DMS153 treated with DMSO at 0.1 percent for 48 hours (cell line): ENCODE data around the gene LRRN3.
"Not testable (repeated sequence)": the region's sequence is repeated elsewhere in the genome, so short reads cannot be mapped to it uniquely, and the experiment has no call there.

Source experiments
- DNase-seq: peaks from one replicate; lab custom pipeline; 2025; ENCODE audit not compliant: unreplicated experiment; lab: John Stamatoyannopoulos, UW

Gene LRRN3

DNA sequence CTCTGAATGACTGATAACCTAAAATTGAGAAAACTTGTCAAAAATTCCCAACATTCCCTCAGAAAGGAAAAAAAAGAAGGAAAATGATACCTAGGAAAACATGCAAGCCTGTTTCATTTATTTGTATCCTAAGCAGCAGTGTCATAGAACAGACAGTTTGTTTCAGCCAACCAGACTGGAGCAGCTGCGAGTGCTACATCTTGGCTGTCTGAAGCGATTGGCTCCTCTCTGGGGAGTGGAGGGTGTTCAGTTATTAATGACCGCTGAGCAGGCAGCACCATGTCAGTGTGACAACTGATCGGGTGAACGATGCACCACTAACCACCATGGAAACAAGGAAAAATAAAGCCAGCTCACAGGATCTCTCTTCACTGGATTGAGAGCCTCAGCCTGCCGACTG, at the start of gene LRRN3:
Gene LRRN3 (plus strand): TSS at position 282 of the 400 bp plus-strand sequence. CDS start 31,646 bp downstream, outside the sequence.
- DNase-seq = peak; percentile 71

DNA sequence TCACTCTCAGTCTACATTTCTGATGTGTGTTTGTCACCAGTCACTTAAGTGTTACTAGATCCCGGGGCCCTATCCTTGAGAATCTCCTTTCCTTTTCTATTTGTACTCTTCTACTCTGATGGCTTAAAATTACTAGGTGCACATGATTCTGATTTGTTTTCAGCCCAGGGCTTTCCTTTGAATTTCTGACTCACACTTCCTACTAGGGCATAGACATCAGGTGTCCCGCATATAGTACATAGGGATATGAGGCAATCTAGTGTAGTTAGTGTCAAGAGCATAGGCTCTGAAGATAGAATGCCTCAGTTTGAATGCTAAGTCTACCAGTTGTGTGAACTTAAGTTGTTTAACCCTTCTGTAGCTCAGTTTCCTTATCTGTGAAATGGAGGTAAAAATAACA, 49.4 kb upstream of the LRRN3 start:
- DNase-seq = no peak

DNA sequence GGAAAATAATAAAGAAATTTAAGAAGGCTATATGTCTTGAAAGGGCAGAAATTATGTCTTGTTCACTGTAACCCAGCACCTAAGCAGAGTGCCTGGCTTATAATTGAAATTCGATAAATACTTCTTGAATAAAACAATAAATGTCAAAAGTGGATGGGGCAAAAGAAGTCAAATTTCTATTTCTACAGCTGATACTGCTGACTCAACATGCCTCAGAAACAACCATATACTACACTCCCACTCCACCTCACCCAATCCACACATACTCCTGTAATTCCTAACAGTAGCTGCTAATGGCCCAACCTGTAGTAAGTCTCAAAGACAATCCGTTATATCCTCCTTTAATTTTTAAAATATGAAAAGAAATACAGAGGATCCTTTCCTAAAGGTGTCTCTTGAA, 48.1 kb upstream of the LRRN3 start:
- no peak for DNase-seq

DNA sequence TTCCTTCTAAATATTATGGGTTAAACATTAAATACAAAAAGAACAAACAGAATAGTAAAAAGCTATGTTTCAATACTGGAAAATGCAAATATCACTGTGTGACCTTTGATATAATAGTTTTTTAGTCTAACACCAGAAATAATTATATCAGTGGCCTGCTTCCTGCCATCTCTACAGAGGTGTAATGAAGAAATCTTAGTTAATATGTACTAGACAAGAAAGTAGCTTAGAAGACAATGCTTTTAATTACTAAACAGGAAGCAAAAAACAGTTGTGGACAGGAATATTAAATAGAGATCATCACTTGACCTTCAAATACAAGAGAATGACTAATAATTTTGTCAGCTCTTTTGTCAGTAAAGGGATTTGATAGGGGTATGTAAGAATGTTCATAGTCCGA, 47.4 kb upstream of the LRRN3 start:
- DNase-seq = no peak

DNA sequence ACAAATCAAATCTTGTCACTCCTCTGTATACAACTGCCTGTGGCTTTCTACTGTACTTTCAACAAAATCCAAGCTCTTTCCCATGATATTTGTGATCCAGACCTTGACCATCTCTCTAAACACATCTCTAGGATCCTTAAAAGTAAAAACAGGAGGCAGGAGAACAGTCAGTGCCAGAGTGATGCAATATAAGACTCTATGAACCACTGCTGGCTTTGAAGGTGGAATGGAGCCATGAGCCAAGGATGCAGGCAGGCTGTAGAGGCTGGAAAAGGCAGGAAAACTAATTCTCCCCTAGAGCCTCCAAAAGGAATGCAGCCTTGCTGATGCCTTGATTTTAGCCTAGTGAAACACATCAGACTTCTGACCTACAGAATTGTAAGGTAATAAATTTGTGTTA, 45.5 kb upstream of the LRRN3 start:
- DNase-seq = no peak

DNA sequence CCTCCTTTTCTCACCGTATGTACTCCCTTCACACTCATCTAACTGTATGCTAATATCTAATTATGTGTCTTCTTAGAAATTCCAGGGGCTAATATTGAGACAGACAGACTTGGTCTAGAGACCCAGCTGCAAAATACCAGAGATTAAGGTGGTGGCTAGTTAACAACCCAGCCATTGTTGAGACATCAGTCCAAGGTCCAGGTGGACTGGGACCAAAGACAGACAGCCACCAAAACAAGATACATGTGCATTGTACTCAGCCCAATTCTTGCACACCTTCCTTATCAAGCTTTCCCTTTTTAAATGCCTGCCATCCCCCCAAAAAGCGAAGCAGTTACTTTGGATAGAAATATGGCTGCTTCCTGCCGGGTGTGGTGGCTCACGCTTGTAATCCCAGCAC, 43.3 kb upstream of the LRRN3 start:
- DNase-seq = no peak

DNA sequence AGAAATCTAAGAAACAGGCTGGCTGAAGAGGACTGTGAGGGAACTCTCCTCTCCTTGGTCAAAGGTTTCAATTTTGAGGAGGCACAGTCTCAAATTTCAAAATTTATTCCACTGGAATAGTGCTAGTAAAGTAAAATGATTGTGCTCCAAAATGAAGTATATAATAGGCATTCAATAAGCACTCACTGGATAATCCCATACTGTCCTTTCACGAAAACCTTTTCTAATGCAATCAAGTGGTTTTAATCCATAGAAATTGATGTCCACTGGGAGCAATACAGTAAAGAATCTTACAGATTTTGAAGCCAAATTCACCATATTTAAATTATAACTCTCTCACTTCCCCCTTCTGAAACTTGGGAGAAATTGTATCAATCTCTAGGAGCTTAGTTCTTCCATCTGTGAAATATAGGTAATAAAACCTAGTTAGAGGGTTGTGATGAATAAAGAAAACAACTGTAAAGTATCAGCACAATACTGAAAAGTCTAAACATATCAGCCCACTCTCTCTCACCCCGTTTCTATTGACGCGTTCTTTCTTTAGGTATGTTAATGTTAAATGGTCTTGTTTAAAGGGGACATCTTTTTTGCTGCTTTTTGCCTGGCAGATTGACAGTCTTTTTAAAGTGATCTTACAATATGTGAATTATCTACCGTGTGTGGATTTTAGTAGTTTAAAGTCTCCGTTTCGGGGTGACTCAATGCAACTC, 40.8 kb upstream of the LRRN3 start:
- DNase-seq = no peak

DNA sequence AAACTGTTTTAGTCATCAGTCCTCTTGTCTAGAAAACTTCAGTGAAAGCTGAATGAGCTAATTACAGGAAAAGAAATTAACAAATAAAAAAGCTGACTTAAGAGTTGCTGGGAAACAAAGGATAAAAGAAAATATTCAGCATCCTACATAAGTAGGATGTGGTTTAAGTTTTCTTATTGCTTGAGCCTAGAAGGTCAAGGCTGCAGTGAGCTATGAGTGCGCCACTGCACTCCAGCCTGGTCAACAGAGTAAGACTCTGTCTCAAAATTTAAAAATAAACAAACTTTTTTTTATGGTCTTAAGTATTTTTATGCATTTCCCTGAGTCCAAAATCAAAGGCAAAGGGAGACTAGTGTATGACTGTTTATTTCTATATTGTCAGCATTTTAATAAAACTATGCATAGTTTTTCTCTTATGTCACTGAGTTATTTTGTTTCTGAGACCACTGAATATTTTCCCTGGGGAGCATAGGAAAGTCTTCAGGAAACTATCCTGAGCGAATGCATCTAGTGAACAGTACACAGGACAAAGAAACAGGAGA, 40.0 kb upstream of the LRRN3 start:
- DNase-seq = no peak

DNA sequence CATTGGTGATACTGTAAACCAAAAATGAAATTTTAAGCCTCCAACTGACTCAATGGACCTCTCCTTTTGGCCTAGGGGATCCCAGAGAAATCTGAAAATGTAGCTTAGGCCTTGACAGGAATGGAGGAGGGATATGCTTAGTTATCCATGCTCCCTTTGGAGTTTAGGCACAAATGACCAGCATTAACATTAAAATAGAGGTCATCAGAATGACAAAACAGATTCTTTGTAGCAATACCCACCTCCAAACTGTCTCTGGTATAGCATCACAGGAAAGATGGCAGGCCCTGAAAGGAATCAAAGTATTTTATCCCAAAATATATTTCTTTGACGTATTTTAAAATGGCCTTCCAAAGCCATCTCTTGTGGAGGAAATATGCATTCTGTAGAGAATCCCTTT, 39.1 kb upstream of the LRRN3 start:
- DNase-seq = no peak

DNA sequence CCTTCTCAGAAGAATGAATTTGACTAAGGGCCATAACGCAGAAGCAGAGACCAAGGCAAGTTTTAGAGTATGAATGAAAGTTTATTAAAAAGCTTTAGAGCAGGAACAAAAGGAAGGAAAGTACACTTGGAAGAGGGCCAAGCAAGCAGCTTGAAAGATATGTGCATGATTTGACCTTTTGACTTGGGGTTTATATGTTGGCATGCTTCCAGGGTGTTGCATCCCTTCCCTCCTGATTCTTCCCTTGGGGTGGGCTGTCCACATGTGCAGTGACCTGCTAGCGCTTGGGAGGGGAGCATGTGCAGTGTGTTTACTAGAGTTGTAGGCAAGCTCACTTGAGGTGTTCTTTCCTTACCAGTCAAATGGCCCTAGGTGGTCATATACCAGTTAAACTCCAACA, 37.9 kb upstream of the LRRN3 start:
- DNase-seq = no peak

DNA sequence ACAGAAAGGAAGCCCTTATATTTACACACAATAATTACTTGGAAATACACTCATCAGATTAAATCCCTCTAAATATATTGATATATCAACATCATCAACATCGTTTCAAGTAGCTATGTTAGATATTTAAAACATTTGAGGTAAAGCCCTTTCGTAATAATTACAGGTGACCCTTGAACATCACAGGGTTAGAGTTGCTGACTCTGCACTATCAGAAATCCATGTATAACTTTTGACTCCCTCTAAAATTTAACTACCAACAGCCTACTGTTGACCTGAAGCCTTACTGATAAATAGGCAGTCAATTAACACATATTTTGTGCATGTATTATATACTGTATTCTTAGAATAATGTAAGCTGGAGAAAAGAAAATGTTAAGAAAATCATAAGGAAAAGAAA, 34.6 kb upstream of the LRRN3 start:
- DNase-seq = no peak

DNA sequence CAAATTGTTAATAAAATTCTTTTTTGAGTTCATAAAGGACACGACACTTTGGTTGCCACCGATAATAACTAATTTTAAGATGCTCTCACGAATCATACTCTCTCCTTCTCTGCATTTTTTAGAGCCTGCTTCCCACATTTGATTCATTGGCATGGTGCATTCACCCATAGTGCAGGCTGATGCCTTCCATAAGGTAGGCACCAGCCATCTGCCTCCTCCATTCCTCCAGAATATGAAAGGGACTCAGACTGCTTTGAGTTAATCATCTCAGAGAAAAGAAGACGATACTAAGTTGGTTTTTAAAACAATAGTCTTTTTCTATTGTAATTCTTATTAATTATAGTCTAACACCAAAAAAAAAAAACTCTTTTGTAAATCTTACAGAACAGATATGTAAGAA, 33.9 kb upstream of the LRRN3 start:
- DNase-seq = no peak

DNA sequence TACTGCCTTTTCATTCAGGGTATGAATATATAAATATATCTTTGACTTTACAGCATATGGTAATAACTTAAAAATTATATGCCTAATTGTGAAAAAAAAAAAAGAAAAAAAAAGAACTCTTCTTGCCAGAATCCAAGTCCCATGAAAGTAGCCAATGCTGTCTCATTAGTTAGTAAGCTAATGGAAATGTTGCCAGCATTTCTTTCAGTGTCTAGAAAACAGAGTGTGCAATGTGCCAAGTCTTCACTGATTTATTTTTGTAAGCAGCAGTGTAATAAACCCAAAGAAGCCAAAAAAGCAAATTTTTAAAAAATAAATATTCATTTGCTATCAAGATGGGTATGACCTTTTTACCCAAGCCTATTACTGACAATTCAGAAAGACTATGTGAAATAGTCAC, 31.1 kb upstream of the LRRN3 start:
- no peak for DNase-seq

DNA sequence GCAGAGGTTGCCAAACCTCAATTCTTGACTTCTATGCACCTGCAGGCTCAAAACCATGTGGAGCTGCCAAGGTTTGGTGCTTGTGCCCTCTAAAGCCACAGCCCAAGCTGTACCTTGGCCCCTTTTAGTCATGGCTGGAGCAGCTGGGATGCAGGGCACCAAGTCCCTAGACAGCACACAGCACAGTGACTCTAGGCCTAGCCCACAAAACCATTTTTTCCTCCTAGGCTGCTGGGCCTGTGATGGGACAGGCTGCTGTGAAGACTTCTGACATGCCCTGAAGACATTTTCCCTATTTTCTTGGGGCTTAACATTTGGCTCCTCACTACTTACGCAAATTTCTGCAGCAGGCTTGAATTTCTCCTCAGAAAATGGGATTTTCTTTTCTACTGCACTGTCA, 27.8 kb upstream of the LRRN3 start:
- no peak for DNase-seq

DNA sequence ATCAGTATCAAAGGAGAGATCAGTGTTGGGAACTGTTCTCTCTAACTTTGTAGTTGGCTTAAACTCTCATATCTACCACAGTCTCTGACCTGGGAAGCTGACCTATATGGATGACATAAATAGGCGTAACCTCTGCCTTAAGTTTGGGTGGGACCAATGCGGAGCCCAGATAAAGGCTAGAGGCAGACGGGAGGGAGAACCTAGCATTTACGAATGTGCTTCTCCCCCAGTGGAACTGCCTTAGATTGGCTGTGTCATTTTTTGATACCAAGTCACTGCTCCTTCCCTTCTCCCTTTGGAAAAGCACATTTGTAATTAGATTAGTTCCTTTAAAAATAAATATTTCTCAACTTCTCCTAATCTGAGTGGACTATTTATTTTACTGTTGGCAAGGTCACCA, 23.7 kb upstream of the LRRN3 start:
- DNase-seq = no peak

DNA sequence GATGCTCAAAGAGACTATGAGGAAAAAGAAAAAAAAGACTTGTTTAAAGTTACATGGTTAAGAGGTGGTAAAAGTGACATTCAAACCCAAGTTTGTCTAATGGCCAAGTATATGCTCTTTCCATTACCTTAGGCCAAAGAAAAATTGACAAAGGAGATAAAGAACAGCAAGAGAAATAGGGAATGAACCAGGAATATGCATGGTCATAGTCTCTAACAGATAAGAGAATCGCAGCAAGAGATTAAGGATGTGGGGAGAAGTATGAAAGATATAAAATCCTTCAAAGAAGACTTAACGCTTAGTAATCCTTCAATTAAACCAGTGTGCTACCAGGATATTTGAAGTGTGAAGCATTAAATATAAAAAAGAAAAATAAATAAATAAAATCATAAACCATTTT, 23.2 kb upstream of the LRRN3 start:
- no peak for DNase-seq

DNA sequence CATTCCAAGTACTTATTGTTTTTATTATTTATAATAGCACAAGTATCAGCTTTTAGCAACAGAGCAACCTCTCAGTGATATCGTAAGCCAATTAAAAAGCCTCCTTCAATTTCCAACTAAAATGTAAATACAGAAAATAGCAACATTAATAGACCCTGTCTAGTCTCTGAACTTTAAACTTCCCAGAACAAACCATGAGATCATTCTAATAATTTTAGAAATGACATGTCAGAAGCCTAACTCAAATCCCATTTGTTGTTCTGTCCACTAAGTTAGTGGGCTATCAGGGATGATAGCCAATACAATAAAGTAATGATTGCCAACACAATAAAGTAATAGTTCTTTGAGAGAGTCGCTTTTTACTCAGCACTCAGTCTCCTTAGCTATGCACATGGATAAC, 22.3 kb upstream of the LRRN3 start:
- no peak for DNase-seq

DNA sequence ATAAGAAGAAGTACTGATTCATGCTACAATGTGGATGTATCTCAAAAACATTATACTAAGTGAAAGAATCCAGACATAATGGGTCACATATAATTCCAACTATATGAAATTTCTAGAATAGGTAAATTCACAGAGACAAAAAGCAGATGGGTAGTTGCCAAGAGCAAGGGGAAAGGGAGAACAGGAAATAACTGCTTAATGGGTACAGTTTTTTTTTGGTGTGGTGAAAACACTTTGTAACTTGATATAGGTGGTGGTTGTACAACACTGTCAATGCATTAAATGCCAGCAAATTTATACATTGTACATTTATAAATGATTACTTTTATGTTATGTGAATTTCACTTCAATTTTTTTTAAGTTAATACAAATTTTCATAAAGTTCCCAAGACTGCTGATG, 19.4 kb upstream of the LRRN3 start:
- DNase-seq = no peak

DNA sequence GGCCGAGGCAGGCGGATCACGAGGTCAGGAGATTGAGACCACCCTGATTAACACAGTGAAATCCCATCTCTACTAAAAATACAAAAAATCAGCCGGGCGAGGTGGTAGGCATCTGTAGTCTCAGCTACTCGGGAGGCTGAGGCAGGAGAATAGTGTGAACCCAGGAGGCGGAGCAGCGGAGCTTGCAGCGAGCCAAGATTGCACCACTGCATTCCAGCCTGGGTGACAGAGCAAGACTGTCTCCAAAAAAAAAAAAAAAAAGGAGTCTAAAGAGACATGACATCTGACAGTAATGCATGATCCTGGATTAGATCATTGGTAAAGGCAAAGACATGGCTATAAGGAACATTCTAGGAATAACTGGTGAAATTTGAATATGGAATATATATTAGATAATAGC, 18.3 kb upstream of the LRRN3 start:
- not testable (repeated sequence) for DNase-seq

DNA sequence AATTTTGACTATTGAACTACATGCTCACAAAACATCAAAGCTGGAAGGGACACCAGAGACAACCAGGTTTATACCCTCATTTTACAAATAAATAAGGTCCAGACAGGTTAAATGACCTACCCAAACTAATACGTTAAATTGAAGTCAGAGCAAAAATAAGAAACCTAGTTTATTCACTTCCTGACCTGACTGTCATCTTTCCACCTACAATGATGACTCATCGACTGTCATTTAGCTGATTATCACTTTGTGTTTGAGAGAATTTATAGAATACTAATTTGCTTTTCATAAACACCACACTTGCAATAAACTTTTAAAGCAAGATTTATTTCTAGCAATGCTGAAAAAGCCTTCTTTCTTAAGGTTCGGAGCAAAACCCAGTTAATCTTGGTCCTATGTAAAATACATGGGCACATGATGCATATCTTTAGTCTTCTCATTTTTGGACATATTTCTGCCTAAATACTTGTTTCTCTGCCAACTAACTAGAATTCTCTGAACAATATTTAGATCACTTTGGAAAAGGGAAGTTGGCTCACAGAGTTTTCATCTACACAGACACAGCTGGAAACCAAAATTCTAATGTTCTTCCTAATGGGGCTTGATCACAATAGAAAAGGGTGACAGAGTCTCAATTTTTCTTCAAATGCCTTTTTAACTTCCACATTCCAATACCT, 16.7 kb upstream of the LRRN3 start:
- DNase-seq = no peak

DNA sequence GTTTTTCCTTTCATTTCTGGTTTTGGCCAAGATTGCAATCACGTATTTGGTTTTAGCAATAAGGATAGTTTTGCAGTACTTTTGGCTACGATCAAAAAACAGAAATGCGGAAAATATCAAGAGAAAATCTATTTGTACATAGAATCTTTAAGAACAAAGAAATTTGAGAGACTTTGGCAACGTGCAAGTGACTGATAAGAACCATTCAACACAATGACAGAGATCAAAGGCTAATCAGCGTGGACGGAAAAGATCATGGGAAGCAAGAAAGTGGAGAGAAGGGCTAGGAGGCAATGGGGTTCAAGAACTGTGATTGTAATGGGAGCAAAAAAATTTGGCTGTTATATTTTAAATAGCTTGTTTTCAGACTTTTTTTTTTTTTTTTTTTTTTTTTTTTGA, 16.2 kb upstream of the LRRN3 start:
- no peak for DNase-seq

DNA sequence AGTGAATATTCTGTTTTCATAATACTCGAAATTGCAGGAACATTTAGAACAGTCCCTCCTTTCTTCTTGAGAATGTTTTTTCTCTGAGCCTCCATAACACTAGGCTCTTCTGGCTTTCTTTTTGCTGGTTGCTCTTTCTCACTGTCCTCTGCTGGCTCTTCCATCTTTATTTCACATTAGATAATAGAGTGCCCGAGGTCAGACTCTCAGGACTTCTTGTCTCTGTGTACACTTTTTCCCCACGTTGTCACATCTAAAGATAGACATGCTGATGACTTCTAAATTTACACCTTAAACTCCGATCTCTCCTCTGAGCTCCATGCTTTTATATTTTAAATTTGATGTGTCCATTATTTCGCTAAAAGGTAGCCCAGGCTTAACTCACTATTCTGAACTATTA, 15.4 kb upstream of the LRRN3 start:
- DNase-seq = no peak

DNA sequence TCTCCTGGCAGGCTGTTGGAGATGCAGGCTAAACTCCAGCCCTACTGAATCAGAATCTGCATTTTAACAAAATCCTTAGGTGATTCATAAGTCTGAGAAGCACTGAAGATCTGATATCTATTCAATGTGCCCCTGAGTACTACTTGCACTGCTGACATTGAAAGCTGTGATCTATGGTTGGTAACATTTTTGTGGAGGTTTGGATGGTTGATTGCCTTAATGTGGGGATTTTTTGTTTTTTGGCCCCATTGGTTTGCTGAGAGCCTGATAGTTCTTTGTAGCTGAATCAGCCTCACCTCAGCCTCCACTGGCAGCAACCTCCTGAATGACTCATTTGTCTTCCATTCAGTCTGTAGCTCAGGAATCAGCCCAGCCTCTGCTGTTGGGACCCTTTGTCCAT, 14.7 kb upstream of the LRRN3 start:
- no peak for DNase-seq
